ENCODE measurements around the gene LIN9. TPM values are rescaled to one million over a fixed set of nuclear protein-coding genes. Genes with fewer than 3 reads are reported as not detected.

The LIN9 gene
- polyA plus RNA-seq, 3 donors from 2014 or later = 0.94 to 3.1 (median 1.8) TPM

DNA sequence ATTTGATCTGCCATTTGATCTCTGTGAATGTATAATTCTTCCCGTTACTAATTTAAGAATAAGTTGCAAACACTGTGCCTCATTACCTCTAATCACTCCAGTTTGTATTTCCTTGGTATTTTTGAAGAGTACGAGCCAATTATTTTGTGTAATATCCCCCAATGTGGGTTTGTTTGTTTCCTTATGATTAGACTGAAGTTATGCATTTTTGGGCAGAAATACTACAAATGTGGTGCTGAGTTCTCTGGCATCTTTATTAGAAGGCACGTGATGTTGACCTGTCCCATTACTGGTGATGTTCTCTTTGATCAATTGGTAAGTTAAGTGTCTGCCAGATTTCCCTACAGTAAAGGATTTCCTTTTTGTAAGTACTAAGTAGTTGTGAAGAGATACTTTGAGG, 75.2 kb downstream of the LIN9 start:
- Mint-ChIP-seq H3K9me3 (no peaks in the 10 kb centered on the region), H3K4me1 (no peaks in the 10 kb centered on the region), H3K4me3 (no peak overlapping the region), H3K27me3 (ENCODE audit: low read depth in 3 of 3) (no peaks in the 10 kb centered on the region), H3K27ac (peak overlapping the region in 1 of 6 donors; percentile 36), H3K36me3 (peaks cover 7 to 29% (median 24%) of the 10 kb centered on the region in 3 donors)
- DNase-seq = no peak

DNA sequence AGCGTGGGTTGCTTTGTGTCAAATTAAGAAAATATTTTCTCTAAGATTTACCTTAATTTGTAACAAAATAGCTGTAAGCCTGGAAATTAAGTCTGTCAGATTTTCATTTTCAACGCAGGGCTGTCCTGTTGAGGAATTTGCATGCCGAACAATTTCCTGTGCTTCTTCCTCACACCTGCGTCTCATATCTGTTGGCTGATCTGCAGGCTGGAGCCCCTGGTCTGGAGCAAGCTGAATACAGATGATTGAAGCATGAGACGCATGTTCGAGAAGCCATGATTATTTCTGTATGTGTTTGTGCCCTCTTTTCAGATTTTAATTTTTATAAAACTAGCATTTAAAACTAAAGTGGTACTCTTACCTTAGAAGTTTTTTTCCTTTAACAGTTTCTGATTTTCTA, 75.7 kb downstream of the LIN9 start:
- H3K36me3 Mint-ChIP-seq = peaks cover 7 to 25% (median 20%) of the 10 kb centered on the region in 3 donors
- no peak for DNase-seq
- H3K9me3 Mint-ChIP-seq = no peaks in the 10 kb centered on the region
- H3K27ac Mint-ChIP-seq = no peak overlapping the region
- no peaks in the 10 kb centered on the region for H3K4me1 Mint-ChIP-seq
- no peaks in the 10 kb centered on the region for H3K27me3 Mint-ChIP-seq (ENCODE audit: low read depth in 3 of 3)
- no peak overlapping the region for H3K4me3 Mint-ChIP-seq

DNA sequence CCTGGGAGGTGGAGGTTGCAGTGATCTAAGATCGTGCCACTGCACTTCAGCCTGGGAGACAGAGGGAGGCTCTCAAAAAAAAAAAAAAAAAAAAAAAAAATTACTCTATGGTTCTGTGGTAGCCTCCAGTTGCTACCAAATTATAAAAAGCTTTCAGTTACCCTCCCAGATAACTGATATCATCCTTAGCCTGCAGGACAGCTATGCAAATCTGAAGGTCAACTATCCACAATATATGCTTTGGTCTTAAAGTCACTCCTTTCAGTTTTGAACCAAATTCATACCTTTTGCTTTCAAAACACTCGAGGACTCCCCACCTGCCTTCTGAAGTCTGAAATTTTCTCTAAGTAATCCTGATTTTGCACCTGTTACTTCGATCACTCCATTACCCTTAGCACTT, 82.4 kb downstream of the LIN9 start:
- DNase-seq = no peak
- H3K4me3 Mint-ChIP-seq = no peak overlapping the region
- H3K36me3 Mint-ChIP-seq = peaks cover 0 to 6% (median 0%) of the 10 kb centered on the region in 3 donors
- H3K4me1 Mint-ChIP-seq = peaks cover 5 to 13% of the 10 kb centered on the region in 2 donors
- H3K27me3 Mint-ChIP-seq (ENCODE audit: low read depth in 3 of 3) = peaks cover 5 to 9% (median 7%) of the 10 kb centered on the region in 3 donors
- H3K9me3 Mint-ChIP-seq = no peaks in the 10 kb centered on the region
- no peak overlapping the region for H3K27ac Mint-ChIP-seq

DNA sequence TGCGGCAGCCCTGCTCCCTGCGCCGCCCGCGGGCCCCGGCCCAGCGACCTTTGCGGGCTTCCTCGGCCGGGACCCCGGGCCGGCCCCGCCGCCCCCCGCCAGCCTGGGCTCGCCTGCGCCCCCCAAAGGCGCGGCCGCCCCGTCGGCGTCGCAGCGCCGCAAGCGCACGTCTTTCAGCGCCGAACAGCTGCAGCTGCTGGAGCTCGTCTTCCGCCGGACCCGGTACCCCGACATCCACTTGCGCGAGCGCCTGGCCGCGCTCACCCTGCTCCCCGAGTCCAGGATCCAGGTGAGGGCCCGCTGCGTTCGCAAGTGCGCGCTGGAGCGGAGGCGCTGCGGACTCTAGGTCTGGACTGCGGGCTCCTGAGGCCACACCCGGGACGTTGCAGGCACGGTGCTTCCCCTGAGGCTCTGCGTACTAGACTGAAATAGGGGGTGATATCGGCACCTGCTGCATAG, 85.1 kb downstream of the LIN9 start:
- H3K4me3 Mint-ChIP-seq = peak overlapping the region; percentile 55 to 74 (median 63)
- no peaks in the 10 kb centered on the region for H3K36me3 Mint-ChIP-seq
- no peaks in the 10 kb centered on the region for H3K9me3 Mint-ChIP-seq
- no peak overlapping the region for H3K27ac Mint-ChIP-seq
- DNase-seq = peak in 1 of 3 donors; percentile 3
- H3K4me1 Mint-ChIP-seq = peaks cover 5 to 13% of the 10 kb centered on the region in 2 donors
- peaks cover 5 to 12% (median 7%) of the 10 kb centered on the region in 3 donors for H3K27me3 Mint-ChIP-seq (ENCODE audit: low read depth in 3 of 3)

DNA sequence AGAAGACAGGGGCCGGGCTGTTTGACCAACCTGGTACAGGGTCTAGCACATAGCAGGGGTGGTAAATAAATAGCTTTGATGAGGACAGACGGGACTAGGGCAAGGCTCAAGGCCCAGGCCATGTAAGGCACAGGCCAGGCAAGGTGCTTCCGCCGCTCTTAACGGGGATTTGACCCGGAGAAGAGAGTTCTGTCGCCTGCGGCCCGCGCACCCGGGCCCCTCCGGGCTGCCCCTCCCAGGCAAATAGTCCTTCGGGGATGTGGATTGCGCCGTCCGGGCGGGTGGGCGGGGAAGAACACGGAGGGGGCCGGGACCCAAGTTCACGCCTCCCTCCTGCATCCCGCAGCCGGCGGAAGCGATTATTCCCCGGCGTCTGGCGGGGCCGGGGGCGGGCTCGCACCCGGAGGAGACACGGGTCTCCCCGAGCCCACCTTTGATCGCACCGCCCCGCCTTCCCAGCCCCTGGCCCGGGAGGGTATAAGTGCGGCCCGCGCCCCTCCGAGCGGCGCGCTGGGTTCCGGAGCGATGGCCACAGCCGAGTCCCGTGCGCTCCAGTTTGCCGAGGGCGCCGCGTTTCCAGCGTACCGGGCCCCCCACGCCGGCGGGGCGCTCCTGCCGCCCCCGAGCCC, 85.7 kb downstream of the LIN9 start, which contains the start of gene MIXL1:
MIXL1 (plus strand) TSS at position 508 of the 629 bp plus-strand sequence; CDS start at position 526, 18 bp downstream.
- Mint-ChIP-seq H3K27ac (no peak within 1 kb of the TSS), H3K9me3 (no peaks in the 10 kb centered on the region), H3K27me3 (ENCODE audit: low read depth in 3 of 3) (peaks cover 5 to 14% (median 7%) of the 10 kb centered on the region in 3 donors), H3K4me1 (peaks cover 5 to 13% of the 10 kb centered on the region in 2 donors), H3K4me3 (peak within 1 kb of the TSS; percentile 58 to 74 (median 69)), H3K36me3 (no peaks in the 10 kb centered on the region)
- no peak for DNase-seq

DNA sequence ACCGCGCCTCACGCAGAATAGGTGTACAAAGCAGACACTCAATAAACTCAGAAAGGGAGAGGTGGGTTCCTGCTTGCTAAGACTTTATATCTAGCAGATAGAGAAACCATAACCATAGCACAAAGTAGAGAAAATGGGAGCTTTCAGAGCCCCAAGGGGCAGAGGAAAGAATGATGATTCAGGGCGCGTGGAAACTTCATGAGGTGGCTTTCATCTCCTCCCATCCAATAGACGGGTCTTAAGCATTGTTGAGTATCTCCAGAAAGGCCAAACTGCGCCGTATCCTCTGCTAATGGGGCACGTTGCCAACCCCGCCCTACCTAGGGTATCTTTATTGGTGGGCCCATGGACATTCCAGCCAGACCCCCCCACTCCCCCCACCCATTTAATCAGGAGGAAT, 86.3 kb downstream of the LIN9 start:
- Mint-ChIP-seq H3K4me3 (peak overlapping the region; percentile 53 to 70 (median 66)), H3K9me3 (no peaks in the 10 kb centered on the region), H3K4me1 (peaks cover 5 to 13% of the 10 kb centered on the region in 2 donors), H3K36me3 (no peaks in the 10 kb centered on the region), H3K27ac (no peak overlapping the region), H3K27me3 (ENCODE audit: low read depth in 3 of 3) (peaks cover 5 to 13% (median 7%) of the 10 kb centered on the region in 3 donors)
- no peak for DNase-seq

DNA sequence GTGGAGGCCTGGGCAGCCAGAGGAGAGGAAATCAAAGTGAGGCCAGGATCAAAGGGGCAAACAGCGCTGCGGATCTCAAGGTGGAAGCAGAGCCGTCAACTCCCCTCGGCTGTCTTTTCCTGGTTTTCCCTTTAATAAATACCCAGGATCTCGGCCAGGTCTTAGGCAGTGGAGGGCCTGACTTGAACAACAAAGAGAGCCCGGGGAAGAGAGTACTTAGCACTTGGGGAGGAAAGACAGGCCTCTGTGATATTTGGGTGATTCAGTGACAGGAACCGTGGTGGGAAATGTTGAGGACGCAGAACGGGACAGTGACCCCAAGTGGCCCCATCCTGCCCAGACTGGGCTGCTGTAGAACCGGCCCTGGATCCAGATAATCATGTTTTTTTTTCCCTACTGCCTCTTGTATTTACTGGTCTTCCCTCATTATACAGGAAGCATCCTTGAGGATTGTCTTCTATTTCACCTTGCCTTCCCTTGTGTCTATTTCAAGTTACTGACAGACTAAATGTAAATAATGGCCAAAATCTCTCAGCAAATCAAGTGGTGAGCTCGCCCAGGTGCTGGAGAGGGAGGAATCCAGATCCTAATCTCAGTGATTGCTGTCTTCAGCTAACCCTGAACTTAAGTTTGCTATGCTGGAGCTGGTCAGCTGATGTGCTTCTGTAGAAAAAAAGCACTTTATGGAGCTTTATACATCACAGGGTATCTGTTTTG, 88.3 kb downstream of the LIN9 start:
- Mint-ChIP-seq H3K36me3 (no peaks in the 10 kb centered on the region), H3K9me3 (no peaks in the 10 kb centered on the region), H3K27me3 (ENCODE audit: low read depth in 3 of 3) (peaks cover 5 to 16% (median 7%) of the 10 kb centered on the region in 3 donors), H3K4me1 (peaks cover 5 to 13% of the 10 kb centered on the region in 2 donors), H3K4me3 (no peak overlapping the region), H3K27ac (no peak overlapping the region)
- DNase-seq = no peak

DNA sequence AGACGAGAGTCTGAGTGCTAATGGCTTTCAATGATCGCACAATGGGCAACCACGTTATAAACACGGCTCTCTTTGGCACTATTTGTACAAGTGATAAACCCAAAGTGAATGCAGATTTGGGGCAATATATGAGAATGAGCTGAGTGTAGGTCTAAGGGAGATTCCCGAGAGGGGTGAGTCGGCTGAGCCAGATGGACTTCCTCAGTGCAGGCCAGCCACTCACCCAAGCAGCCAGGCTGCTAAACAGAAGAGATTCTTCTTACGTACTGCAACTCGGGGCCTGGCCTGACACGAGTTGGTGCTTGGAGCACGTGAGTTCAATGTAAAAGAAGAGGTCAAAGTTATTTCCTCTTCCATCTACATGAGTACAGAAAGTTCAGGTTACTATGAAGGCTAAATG, 91.7 kb downstream of the LIN9 start:
- no peak overlapping the region for H3K27ac Mint-ChIP-seq
- H3K4me1 Mint-ChIP-seq = no peaks in the 10 kb centered on the region
- H3K4me3 Mint-ChIP-seq = no peak overlapping the region
- H3K36me3 Mint-ChIP-seq = no peaks in the 10 kb centered on the region
- peaks cover under 1 to 10% (median 2%) of the 10 kb centered on the region in 3 donors for H3K27me3 Mint-ChIP-seq (ENCODE audit: low read depth in 3 of 3)
- no peaks in the 10 kb centered on the region for H3K9me3 Mint-ChIP-seq
- no peak for DNase-seq

DNA sequence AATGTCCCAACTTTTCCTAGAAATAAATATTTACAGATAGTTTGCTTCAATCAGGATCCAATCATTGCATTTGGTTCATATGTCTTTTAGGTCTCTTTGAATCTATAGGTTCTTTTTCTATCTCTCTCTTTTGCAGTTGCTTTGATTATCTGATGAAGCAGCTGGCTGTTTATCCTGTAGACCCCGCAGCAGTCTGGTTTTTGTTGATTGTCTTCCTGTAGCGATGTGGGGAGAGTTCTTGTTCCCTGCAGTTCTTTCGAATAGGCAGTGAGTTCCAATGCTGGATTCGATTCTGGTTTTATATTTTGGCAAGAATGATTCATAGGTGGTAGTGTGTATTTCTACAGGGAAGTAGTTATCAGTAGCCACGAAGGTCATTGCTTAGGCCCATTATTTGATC, 92.9 kb downstream of the LIN9 start:
- H3K36me3 Mint-ChIP-seq = no peaks in the 10 kb centered on the region
- no peak overlapping the region for H3K27ac Mint-ChIP-seq

DNA sequence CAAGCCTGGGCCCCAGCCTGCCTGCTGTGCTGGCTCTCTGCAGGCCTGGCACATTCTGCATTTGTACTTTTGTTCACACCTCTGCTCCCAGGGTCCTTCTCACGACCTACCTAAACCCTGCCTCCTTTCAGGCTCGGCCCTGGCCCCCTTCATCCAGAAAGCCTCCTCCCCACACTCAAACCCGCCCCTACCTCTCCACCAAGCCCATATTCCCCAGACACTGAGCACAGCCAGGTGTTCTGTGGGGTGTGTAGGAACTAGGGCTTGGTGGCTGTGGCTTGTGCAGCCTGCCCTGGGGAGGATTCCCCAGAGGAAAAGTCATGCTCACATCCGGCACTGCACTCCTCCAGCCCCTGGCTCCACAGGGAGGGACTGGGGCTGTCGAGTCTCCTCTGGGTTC, 93.7 kb downstream of the LIN9 start:
- Mint-ChIP-seq H3K36me3 (no peaks in the 10 kb centered on the region), H3K27ac (no peak overlapping the region), H3K4me1 (no peaks in the 10 kb centered on the region), H3K4me3 (no peak overlapping the region), H3K27me3 (ENCODE audit: low read depth in 3 of 3) (peaks cover 0 to 9% (median 2%) of the 10 kb centered on the region in 3 donors), H3K9me3 (no peaks in the 10 kb centered on the region)
- DNase-seq = no peak

More for the DNA sequence above, 92.9 kb downstream of the LIN9 start:
- no peak for DNase-seq
- no peaks in the 10 kb centered on the region for H3K4me1 Mint-ChIP-seq
- H3K9me3 Mint-ChIP-seq = no peaks in the 10 kb centered on the region
- H3K4me3 Mint-ChIP-seq = no peak overlapping the region
- peaks cover 0 to 12% (median 2%) of the 10 kb centered on the region in 3 donors for H3K27me3 Mint-ChIP-seq (ENCODE audit: low read depth in 3 of 3)

DNA sequence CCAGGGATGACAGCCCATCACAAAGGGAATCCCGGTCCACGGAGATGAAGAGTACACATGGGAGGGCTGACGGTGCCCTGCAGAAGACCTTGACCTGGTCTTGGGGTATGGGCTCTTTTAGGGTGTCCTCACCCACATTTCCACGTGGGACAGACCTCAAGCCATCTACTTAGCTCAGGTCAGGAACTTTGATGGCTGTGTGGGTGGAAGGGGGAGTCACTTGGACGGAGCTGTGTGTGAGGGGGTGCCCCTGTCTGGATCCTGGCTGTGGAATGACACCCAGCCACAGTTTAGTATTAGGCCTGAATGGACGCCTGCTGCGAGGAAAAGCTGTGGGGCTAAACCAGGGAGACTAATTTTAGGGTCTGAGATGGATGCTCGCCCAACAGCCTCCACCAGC, 96.4 kb downstream of the LIN9 start:
- no peak for DNase-seq
- Mint-ChIP-seq H3K36me3 (no peaks in the 10 kb centered on the region), H3K4me1 (no peaks in the 10 kb centered on the region), H3K4me3 (no peak overlapping the region), H3K27me3 (ENCODE audit: low read depth in 3 of 3) (peaks cover 0 to 6% (median 2%) of the 10 kb centered on the region in 3 donors), H3K27ac (no peak overlapping the region), H3K9me3 (no peaks in the 10 kb centered on the region)

DNA sequence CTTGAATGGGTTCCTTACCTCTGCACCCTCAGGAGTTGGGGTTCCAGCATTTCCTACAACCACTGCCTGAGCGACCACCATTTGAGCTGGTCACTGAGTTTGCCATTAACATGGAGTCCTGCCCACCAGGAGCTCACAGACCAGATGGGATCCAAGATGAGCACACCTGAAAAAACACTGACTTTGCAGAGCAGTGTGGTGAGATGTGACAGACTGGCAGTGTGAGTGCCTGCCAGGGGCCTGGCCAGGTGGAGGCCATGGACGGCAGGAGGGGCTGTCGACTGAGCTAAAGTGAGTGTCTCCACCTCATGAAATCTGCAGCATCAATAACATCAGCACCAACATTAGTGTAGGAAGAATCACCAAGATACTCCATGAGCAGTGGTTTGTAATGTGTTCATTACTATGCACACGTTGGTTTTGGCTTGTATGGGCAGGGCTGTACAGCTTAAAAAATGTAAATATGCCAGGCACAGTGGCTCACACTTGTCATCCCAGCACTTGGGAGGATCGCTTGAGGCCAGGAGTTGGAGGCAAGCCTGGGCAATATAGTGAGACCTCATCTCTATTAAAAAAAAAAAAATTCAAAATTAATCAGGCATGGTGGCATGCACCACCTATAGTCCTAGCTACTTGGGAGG, 97.7 kb downstream of the LIN9 start:
- Mint-ChIP-seq H3K9me3 (no peaks in the 10 kb centered on the region), H3K27ac (no peak overlapping the region), H3K36me3 (no peaks in the 10 kb centered on the region), H3K4me3 (no peak overlapping the region), H3K4me1 (no peaks in the 10 kb centered on the region), H3K27me3 (ENCODE audit: low read depth in 3 of 3) (peaks cover 0 to 4% (median 4%) of the 10 kb centered on the region in 3 donors)
- DNase-seq = no peak

DNA sequence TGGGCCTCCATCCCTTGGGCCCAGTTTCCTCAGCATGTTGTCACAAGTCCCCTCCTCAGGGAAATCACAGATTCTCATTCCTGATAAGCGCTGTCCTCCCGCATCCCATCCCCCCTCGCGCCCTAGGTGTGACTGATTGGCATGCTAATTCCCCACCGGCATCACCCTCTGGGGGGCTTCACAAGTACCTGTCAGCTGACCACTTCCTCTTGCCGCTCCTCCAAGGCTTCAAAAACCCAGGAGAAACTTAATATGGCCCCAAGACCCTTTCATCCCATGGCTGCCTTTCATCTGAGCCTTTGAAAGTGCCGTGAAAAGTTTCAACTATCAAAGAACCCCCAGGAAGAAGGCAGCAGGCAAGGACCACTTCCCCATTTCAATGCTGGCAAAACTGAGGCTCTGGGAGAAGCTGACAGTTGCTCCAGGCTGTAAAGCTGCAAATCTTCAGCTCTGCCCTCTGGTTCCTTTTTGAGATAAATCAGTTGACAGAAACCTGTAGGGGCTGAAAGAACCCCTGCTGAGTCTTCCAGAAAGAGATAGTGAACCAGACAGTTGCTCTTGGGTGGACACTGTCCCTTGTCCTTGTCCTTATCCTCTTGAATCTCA, 98.3 kb downstream of the LIN9 start:
- H3K27ac Mint-ChIP-seq = no peak overlapping the region
- DNase-seq = no peak
- no peaks in the 10 kb centered on the region for H3K9me3 Mint-ChIP-seq
- H3K36me3 Mint-ChIP-seq = no peaks in the 10 kb centered on the region
- H3K4me1 Mint-ChIP-seq = no peaks in the 10 kb centered on the region
- H3K27me3 Mint-ChIP-seq (ENCODE audit: low read depth in 3 of 3) = peaks cover 0 to 4% (median 2%) of the 10 kb centered on the region in 3 donors
- H3K4me3 Mint-ChIP-seq = no peak overlapping the region

All from immature natural killer cell (primary cell).